ENCODE results near the gene GPR27.

- TF ChIP-seq CTCF (IDR thresholded peaks at IDR 0.05; ENCODE audit: insufficient read depth, low read length, poor library complexity, severe bottlenecking): no peak
- no peak for TF ChIP-seq EZH2phosphoT487 (conservative IDR thresholded peaks at IDR 0.05; ENCODE audit: low read length)
Observed at GRCh38 chr3:71783152-71783551, 29.5 kb downstream of the GPR27 start.

Measured in SU-DHL-6 (cell line).